ENCODE data around the gene USP22. TPM values are rescaled to one million over a fixed set of nuclear protein-coding genes. Genes with fewer than 3 reads are reported as not detected.

Gene USP22
- total and polyA plus RNA-seq, 4 donors, result 27.2 to 109 (median 58.1) TPM

DNA sequence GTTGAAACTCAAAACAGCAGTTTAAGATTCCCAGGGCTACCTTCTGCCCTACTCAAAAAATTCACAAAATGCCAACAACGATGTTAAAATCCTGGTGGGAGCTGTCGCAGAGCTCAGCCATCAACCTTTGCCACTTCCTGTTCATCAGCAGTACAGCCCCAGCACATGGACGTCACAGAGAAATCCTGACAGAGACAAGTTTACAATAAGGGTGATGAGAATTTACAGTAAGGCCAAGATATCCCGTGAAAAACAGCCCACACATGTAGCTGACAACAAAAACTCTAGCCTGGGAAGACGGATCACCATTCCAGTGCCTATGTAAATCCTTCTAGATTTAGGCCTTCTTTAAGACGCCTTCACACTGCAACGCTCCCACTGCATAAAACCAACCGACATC is 18.8 kb downstream of the USP22 start:
- TF ChIP-seq HNF4G (IDR thresholded peaks at IDR 0.05) (no peak), HNF4A (conservative IDR thresholded peaks at IDR 0.05) (no peak), FOXA1 (IDR thresholded peaks at IDR 0.05) (no peak), GABPA (IDR thresholded peaks at IDR 0.05 in 1 of 2, conservative IDR thresholded peaks at IDR 0.05 in 1 of 2) (no peak), TAF1 (conservative IDR thresholded peaks at IDR 0.05) (no peak), FOXA2 (IDR thresholded peaks at IDR 0.05) (no peak), RXRA (IDR thresholded peaks at IDR 0.05) (no peak), EGR1 (IDR thresholded peaks at IDR 0.05; ENCODE audit: low read depth in 2 of 2) (no peak), RAD21 (IDR thresholded peaks at IDR 0.05) (no peak), JUND (IDR thresholded peaks at IDR 0.05) (no peak), NR2F2 (IDR thresholded peaks at IDR 0.05) (no peak)
- TF ChIP-seq, protein P1, sequence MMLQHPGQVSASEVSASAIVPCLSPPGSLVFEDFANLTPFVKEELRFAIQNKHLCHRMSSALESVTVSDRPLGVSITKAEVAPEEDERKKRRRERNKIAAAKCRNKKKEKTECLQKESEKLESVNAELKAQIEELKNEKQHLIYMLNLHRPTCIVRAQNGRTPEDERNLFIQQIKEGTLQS (IDR thresholded peaks at IDR 0.05), result no peak
- TF ChIP-seq, protein P2, sequence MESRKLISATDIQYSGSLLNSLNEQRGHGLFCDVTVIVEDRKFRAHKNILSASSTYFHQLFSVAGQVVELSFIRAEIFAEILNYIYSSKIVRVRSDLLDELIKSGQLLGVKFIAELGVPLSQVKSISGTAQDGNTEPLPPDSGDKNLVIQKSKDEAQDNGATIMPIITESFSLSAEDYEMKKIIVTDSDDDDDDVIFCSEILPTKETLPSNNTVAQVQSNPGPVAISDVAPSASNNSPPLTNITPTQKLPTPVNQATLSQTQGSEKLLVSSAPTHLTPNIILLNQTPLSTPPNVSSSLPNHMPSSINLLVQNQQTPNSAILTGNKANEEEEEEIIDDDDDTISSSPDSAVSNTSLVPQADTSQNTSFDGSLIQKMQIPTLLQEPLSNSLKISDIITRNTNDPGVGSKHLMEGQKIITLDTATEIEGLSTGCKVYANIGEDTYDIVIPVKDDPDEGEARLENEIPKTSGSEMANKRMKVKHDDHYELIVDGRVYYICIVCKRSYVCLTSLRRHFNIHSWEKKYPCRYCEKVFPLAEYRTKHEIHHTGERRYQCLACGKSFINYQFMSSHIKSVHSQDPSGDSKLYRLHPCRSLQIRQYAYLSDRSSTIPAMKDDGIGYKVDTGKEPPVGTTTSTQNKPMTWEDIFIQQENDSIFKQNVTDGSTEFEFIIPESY (IDR thresholded peaks at IDR 0.05), result no peak
- TF ChIP-seq, protein P3, sequence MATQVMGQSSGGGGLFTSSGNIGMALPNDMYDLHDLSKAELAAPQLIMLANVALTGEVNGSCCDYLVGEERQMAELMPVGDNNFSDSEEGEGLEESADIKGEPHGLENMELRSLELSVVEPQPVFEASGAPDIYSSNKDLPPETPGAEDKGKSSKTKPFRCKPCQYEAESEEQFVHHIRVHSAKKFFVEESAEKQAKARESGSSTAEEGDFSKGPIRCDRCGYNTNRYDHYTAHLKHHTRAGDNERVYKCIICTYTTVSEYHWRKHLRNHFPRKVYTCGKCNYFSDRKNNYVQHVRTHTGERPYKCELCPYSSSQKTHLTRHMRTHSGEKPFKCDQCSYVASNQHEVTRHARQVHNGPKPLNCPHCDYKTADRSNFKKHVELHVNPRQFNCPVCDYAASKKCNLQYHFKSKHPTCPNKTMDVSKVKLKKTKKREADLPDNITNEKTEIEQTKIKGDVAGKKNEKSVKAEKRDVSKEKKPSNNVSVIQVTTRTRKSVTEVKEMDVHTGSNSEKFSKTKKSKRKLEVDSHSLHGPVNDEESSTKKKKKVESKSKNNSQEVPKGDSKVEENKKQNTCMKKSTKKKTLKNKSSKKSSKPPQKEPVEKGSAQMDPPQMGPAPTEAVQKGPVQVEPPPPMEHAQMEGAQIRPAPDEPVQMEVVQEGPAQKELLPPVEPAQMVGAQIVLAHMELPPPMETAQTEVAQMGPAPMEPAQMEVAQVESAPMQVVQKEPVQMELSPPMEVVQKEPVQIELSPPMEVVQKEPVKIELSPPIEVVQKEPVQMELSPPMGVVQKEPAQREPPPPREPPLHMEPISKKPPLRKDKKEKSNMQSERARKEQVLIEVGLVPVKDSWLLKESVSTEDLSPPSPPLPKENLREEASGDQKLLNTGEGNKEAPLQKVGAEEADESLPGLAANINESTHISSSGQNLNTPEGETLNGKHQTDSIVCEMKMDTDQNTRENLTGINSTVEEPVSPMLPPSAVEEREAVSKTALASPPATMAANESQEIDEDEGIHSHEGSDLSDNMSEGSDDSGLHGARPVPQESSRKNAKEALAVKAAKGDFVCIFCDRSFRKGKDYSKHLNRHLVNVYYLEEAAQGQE (IDR thresholded peaks at IDR 0.05), result no peak
- TF ChIP-seq, protein P4, sequence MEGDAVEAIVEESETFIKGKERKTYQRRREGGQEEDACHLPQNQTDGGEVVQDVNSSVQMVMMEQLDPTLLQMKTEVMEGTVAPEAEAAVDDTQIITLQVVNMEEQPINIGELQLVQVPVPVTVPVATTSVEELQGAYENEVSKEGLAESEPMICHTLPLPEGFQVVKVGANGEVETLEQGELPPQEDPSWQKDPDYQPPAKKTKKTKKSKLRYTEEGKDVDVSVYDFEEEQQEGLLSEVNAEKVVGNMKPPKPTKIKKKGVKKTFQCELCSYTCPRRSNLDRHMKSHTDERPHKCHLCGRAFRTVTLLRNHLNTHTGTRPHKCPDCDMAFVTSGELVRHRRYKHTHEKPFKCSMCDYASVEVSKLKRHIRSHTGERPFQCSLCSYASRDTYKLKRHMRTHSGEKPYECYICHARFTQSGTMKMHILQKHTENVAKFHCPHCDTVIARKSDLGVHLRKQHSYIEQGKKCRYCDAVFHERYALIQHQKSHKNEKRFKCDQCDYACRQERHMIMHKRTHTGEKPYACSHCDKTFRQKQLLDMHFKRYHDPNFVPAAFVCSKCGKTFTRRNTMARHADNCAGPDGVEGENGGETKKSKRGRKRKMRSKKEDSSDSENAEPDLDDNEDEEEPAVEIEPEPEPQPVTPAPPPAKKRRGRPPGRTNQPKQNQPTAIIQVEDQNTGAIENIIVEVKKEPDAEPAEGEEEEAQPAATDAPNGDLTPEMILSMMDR (IDR thresholded peaks at IDR 0.05; ENCODE audit: low read depth, low read length, missing input control), result no peak
- TF ChIP-seq, protein P5, sequence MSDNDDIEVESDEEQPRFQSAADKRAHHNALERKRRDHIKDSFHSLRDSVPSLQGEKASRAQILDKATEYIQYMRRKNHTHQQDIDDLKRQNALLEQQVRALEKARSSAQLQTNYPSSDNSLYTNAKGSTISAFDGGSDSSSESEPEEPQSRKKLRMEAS (IDR thresholded peaks at IDR 0.05), result no peak
- Histone ChIP-seq H3K4me3 (ENCODE audit: low read depth in 1 of 3, low read length in 3 of 3) (no peak overlapping the region), H3K27ac (ENCODE audit: low read depth in 1 of 2, low read length in 2 of 2) (no peak overlapping the region), H3K36me3 (ENCODE audit: control insufficient read depth in 4 of 4, insufficient read depth in 3 of 4, low read depth in 1 of 4, low read length in 3 of 4) (peaks cover 8 to 58% (median 45%) of the 10 kb centered on the region in 4 donors), H3K9me3 (ENCODE audit: control insufficient read depth in 4 of 4, low read length in 3 of 4) (no peaks in the 10 kb centered on the region), H3K9ac (ENCODE audit: low read depth in 1 of 2, low read length in 2 of 2) (no peak overlapping the region), H3K27me3 (ENCODE audit: control insufficient read depth in 4 of 4, insufficient read depth in 4 of 4, low read length in 3 of 4) (no peaks in the 10 kb centered on the region), H3K4me1 (ENCODE audit: control insufficient read depth in 4 of 4, insufficient read depth in 4 of 4, low read length in 3 of 4) (peaks cover 0 to 7% (median 3%) of the 10 kb centered on the region in 4 donors)
- DNase-seq (ENCODE audit: low spot score), result no peak
- WGBS, result 72% methylated on average over 8 of the region's 8 CpGs

Data from liver (tissue), 9 donors.